ENCODE data around the gene PC. TPM values are rescaled to one million over a fixed set of nuclear protein-coding genes. Genes with fewer than 3 reads are reported as not detected.
A peak's percentile ranks its signal among the peaks of the same experiment; 100 is the strongest.

The PC gene
- total and polyA plus RNA-seq, 12 donors: 40.6 to 231 (median 83.2) TPM

DNA sequence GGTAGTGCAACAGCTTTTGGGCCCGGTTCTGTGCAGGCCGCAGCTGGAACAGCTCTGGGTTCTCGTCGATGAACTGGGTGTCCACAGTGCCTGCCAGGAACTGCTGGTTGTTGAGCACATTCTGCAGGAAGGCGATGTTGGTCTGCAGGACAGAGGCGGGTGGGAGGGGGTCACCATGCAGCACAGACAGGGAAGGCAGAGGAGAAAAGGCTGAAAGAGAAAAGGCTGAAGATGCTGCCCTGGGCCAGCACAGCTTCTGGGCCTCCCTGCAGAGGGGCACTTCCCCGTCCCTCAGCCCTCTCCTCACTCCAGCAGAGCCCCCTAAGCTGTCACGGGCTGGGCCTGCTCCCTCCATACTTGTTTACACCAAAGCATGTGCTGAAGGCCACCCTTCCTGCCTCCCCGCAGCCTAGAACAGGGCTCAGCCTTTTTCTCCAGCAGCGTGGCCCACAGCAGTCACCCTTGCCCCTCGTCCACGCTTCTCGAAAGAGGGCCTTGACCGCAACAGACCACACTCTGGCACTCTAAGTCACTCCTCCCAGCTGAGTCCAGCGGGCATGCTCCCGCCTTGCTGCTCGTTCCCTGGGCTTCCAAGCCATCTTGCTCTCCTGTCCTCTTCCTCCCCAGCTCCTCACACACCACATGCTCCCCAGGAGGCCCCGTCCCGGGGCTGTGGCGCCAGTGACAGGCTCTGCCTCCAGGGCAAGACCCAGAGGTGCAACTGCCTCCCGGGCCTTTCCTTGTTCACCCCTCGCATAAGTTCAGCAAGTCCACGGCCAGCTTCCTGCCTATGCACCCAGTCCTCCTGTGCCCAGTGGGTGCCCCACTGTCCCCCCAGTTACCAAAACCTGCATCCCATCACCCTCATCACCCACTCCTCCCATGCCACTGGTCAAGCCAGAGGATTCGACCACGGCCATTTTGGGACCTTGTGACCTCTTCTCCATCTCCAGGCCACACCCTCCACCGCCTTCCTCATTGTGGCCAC lies 104.6 kb downstream of the PC start:
- Histone ChIP-seq H3K36me3 (replicated peaks in 1 of 2) (peaks cover 0 to 4% of the 10 kb centered on the region in 2 donors), H3K9me3 (replicated peaks in 1 of 3) (no peaks in the 10 kb centered on the region), H3K4me3 (no peak overlapping the region), H3K27me3 (no peaks in the 10 kb centered on the region), H3K4me1 (replicated peaks in 1 of 2) (peaks cover 6% of the 10 kb centered on the region in 2 donors), H3K27ac (no peak overlapping the region)
- WGBS, 4 donors: 90 to 94% (median 91%) methylated on average over 25 to 26 of the region's 26 CpGs
- DNase-seq: peak in 1 of 7 donors; percentile 22
- no peak for TF ChIP-seq POLR2A (IDR thresholded peaks at IDR 0.05)
- TF ChIP-seq, protein P1, sequence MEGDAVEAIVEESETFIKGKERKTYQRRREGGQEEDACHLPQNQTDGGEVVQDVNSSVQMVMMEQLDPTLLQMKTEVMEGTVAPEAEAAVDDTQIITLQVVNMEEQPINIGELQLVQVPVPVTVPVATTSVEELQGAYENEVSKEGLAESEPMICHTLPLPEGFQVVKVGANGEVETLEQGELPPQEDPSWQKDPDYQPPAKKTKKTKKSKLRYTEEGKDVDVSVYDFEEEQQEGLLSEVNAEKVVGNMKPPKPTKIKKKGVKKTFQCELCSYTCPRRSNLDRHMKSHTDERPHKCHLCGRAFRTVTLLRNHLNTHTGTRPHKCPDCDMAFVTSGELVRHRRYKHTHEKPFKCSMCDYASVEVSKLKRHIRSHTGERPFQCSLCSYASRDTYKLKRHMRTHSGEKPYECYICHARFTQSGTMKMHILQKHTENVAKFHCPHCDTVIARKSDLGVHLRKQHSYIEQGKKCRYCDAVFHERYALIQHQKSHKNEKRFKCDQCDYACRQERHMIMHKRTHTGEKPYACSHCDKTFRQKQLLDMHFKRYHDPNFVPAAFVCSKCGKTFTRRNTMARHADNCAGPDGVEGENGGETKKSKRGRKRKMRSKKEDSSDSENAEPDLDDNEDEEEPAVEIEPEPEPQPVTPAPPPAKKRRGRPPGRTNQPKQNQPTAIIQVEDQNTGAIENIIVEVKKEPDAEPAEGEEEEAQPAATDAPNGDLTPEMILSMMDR (IDR thresholded peaks at IDR 0.05): no peak
- intact Hi-C loops (cut with DNase I): no loop called here

DNA sequence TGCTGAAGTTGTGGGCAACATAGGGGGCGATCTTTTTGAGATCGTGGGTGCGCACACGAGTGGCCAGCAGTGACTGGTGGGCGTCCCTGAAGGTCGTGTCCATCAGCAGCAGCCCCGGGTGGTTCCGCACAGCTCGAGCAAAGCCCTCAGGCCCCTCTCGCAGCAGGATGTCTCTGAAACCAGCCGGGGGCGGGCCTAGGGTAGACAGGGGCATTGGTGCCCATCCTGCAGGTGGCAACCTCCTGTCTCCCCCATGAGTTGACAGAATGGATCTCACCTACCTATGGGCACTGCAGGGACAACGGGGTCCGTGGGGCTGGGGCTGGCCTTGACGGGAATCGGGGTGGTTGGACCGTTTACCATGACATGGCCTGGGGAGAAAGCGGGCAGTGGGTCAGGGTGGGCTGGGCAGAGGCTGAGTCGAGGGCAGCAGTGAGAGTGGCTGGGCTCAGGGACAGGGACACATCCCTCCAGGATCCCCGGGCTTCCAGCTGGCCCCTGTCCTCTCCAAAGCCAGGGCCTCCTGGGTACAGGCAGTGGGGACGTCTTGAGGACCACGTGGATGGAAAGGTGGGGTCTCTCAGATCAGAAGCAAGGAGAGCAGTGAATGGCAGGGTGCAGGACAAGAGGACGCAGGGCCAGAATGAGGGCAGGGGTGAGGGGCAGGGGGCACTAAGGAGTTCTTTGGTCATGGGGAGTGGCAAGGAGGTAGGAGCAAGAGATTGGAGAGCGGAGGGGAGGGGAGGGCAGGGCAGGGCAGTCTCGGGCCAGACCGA lies 105.5 kb downstream of the PC start:
- WGBS, 4 donors: 87 to 93% (median 90%) methylated on average over 14 to 26 of the region's 26 CpGs

DNA sequence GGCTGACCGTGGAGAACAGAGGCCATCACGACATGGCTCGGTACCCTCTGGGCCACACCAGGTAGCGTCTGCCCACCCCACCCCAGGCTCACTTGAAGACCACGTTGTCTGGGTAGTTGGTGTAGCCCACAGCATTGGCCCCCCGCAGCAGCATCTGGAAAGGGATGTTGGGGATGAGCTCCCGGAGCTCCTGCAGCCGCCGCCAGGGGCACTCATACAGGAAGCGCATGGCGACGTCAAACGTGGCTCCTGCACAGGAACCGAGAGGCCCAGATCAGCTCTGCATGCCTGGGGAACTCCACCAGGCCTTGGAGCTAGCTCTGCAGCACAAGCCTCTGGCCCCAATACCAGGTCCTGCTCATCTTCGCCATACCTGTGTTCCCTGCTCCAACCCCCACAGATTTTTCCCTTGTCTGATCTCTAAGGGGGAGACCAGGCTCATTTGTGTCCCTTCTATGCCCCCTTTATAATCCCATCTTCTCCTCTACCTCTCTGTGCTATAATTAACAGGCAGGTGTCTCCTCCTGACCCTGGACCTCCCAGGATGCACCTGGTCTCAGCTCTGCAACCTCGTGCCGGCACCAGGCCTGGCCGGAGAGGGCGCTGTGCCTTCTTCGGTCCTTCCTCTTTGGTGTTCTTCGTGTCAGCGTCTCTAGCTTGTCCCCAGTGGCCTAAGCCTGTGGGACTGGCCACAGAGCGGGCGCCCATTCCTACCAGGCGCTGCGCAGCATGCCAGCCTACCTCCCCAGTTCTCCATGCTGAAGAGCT lies 106.3 kb downstream of the PC start:
- no peak overlapping the region for H3K4me3 ChIP-seq
- peaks cover 0 to 16% of the 10 kb centered on the region in 2 donors for H3K36me3 ChIP-seq (replicated peaks in 1 of 2)
- DNase-seq: peak in 1 of 7 donors; percentile 23
- WGBS, 4 donors: 74 to 79% (median 76%) methylated on average over 14 to 26 of the region's 26 CpGs
- H3K4me1 ChIP-seq (replicated peaks in 1 of 2): peaks cover 6% of the 10 kb centered on the region in 2 donors
- no peak for TF ChIP-seq POLR2A (IDR thresholded peaks at IDR 0.05)
- TF ChIP-seq, protein P1 (IDR thresholded peaks at IDR 0.05): no peak
- intact Hi-C loops (cut with DNase I): no loop called here
- no peak overlapping the region for H3K27ac ChIP-seq
- no peaks in the 10 kb centered on the region for H3K9me3 ChIP-seq (replicated peaks in 1 of 3)
- no peaks in the 10 kb centered on the region for H3K27me3 ChIP-seq

More for the DNA sequence above, 105.5 kb downstream of the PC start:
- DNase-seq: peak in 1 of 7 donors; percentile 19
- no peaks in the 10 kb centered on the region for H3K9me3 ChIP-seq (replicated peaks in 1 of 3)
- H3K4me3 ChIP-seq: no peak overlapping the region
- H3K27ac ChIP-seq: no peak overlapping the region
- no peaks in the 10 kb centered on the region for H3K27me3 ChIP-seq
- TF ChIP-seq POLR2A (IDR thresholded peaks at IDR 0.05): no peak
- TF ChIP-seq, protein P1 (IDR thresholded peaks at IDR 0.05): no peak
- peaks cover 6% of the 10 kb centered on the region in 2 donors for H3K4me1 ChIP-seq (replicated peaks in 1 of 2)
- intact Hi-C loops (cut with DNase I): no loop called here
- peaks cover 0 to 13% of the 10 kb centered on the region in 2 donors for H3K36me3 ChIP-seq (replicated peaks in 1 of 2)
